Prostate gland (tissue), 2 donors: ENCODE measurements around the gene MEMO1. TPM values are rescaled to one million over a fixed set of nuclear protein-coding genes. Genes with fewer than 3 reads are reported as not detected.
"Not testable (repeated sequence)": the region's sequence is repeated elsewhere in the genome, so short reads cannot be mapped to it uniquely, and the experiment has no call there.

Experiments
- DNase-seq: peaks from one replicate; pipeline ENCODE4 v3.0.0-alpha.2; 2019; ENCODE audit warnings: low spot score
- H3K27ac ChIP-seq, 2 donors: fragments of 200-600 bp; sonication (generic); 2 replicates each; pipeline ENCODE4 v1.5.1; 2017 to 2019
- H3K27me3 ChIP-seq: fragments of 200-600 bp; sonication (generic); replicated peaks from 2 replicates; pipeline ENCODE4 v1.5.1; 2019; ENCODE audit not compliant: insufficient read depth
- H3K36me3 ChIP-seq, 2 donors: fragments of 200-600 bp; sonication (generic); 1 replicate in 1 of 2; 2 replicates in 1 of 2; pipeline versions ENCODE4 v1.5.1 to v1.8.1; 2017 to 2019
- H3K4me1 ChIP-seq: fragments of 200-600 bp; sonication (generic); replicated peaks from 2 replicates; pipeline ENCODE4 v1.5.1; 2019
- H3K4me3 ChIP-seq, 2 donors: fragments of 200-600 bp; sonication (generic); 2 replicates each; pipeline ENCODE4 v1.5.1; 2017 to 2019
- H3K9me3 ChIP-seq: fragments of 200-600 bp; sonication (generic); 2 replicates; pipeline ENCODE4 v1.5.1; 2017
- CTCF ChIP-seq, 4 experiments: fragments of 200-600 bp in 2 of 4; fragments of 450-650 bp in 2 of 4; sonication (generic) in 2 of 4; IDR thresholded peaks; 1 replicate in 3 of 4; 2 replicates in 1 of 4; pipeline ENCODE4 v1.5.1; 2016 to 2019; ENCODE audit warnings: antibody characterized with exemption in 4 of 4, mild to moderate bottlenecking in 2 of 4, moderate library complexity in 2 of 4
- POLR2A ChIP-seq: fragments of 450-650 bp; IDR thresholded peaks from one replicate; pipeline ENCODE4 v1.6.1; 2016; ENCODE audit warnings: antibody characterized with exemption, mild to moderate bottlenecking
- POLR2AphosphoS5 ChIP-seq: sonication (generic); formaldehyde crosslinking; IDR thresholded peaks from one replicate; pipeline ENCODE4 v1.6.1; 2017; ENCODE audit warnings: antibody characterized with exemption
- WGBS: methylation state at CpG from one replicate; pipeline ENCODE4 v1.1.5; 2018; 5-methylcytosine and 5-hydroxymethylcytosine counted together
- intact Hi-C: fragments of 100-400 bp; cut with DNase I; formaldehyde crosslinking; loops from one replicate; pipeline ENCODE4 v1.14.2; 2022
- total RNA-seq, 2 donors: library from RNA; depleted of rRNA; stranded (reverse); fragments of >200 nt; gene quantifications; one replicate each; pipeline ENCODE4 v1.1.0, GENCODE V29; 2016

The MEMO1 gene
- total RNA-seq, 2 donors from 2014 or later, result 25.7 to 38.7 TPM

GRCh38 chr2:31901900-31902299, 108.9 kb downstream of the MEMO1 start:
- Histone ChIP-seq H3K36me3 (no peaks in the 10 kb centered on the region), H3K27me3 (no peaks in the 10 kb centered on the region), H3K4me1 (no peaks in the 10 kb centered on the region), H3K9me3 (no peaks in the 10 kb centered on the region), H3K27ac (no peak overlapping the region), H3K4me3 (no peak overlapping the region)
- TF ChIP-seq POLR2A (no peak), POLR2AphosphoS5 (no peak), CTCF (IDR thresholded peaks at IDR 0.05) (no peak)
- WGBS, result 90% methylated on average over 2 of the region's 2 CpGs
- intact Hi-C loops, result no loop called here
- no peak for DNase-seq

DNA sequence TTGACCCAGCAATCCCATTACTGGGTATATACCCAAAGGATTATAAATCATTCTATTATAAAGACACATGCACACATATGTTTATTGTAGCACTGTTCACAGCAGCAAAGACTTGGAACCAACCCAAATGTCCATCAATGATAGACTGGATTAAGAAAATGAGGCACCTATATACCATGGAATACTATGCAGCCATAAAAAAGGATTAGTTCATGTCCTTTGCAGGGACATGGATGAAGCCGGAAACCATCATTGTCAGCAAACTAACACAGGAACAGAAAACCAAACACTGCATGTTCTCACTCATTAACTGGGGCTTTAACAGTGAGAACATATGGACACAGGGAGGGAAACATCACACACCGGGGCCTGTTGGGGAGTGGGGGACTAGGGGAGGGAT, 110.7 kb downstream of the MEMO1 start:
- H3K4me1 ChIP-seq, DNase-seq, H3K4me3 ChIP-seq, intact Hi-C loops, H3K27me3 ChIP-seq, H3K27ac ChIP-seq, H3K36me3 ChIP-seq, H3K9me3 ChIP-seq: not testable (repeated sequence)
- WGBS, result 98% methylated on average over 2 of the region's 2 CpGs

DNA sequence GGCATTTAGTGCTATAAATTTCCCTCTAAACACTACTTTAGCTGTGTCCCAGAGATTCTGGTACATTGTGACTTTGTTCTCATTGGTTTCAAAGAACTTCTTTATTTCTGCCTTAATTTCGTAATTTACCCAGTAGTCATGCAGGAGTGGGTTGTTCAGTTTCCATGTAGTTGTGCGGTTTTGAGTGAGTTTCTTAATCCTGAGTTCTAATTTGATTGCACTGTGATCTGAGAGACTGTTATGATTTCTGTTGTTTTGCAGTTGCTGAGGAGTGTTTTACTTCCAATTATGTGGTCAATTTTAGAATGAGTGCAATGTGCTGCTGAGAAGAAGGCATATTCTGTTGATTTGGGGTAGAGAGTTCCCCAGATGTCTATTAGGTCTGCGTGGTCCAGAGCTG, 112.5 kb downstream of the MEMO1 start:
- H3K9me3 ChIP-seq, H3K4me3 ChIP-seq, DNase-seq, H3K27me3 ChIP-seq, intact Hi-C loops, H3K36me3 ChIP-seq, H3K27ac ChIP-seq, H3K4me1 ChIP-seq: not testable (repeated sequence)
- 99% methylated on average over 3 of the region's 3 CpGs for WGBS

DNA sequence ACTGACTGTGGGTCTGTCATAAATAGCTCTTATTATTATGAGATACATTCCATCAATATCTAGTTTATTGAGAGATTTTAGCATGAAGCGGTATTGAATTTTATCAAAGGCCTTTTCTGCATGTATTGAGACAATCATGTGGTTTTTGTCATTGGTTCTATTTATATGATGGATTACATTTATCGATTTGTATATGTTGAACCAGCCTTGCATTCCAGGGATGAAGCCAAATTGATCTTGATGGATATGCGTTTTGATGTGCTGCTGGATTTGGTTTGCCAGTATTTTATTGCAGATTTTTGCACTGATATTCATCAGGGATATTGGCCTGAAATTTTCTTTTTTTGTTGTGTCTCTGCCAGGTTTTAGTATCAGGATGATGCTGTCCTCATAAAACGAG, 113.5 kb downstream of the MEMO1 start:
- H3K9me3 ChIP-seq, H3K27me3 ChIP-seq, H3K4me3 ChIP-seq, H3K36me3 ChIP-seq, H3K27ac ChIP-seq, H3K4me1 ChIP-seq, DNase-seq, intact Hi-C loops: not testable (repeated sequence)
- WGBS, result 93% methylated on average over 4 of the region's 4 CpGs

DNA sequence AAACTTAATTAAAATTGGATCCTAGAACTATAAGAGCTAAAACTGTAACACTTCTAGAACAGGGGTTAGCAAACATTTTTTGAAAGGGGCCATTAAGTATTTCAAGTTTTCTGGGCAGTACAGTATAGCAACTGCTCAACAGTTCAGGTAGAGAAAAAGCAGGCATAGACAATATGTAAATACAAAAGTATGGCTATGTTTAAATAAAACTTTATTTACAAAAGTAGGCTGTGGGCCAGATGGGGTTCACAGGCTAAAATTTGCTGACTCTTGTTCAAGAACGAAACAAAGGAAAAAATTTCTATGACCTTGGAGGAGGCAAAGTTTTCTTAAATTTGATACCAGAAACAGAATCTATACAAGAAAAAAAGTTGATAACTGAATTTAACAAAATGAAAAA, 114.5 kb downstream of the MEMO1 start:
- TF ChIP-seq POLR2AphosphoS5 (no peak), POLR2A (no peak), CTCF (IDR thresholded peaks at IDR 0.05) (no peak)
- H3K36me3 ChIP-seq, result no peaks in the 10 kb centered on the region
- WGBS, result 95% methylated on average over 1 of the region's 1 CpG
- no peak for DNase-seq
- H3K4me1 ChIP-seq, result no peaks in the 10 kb centered on the region
- no peaks in the 10 kb centered on the region for H3K27me3 ChIP-seq
- no peaks in the 10 kb centered on the region for H3K9me3 ChIP-seq
- no peak overlapping the region for H3K27ac ChIP-seq
- intact Hi-C loops, result no loop called here
- H3K4me3 ChIP-seq, result no peak overlapping the region

DNA sequence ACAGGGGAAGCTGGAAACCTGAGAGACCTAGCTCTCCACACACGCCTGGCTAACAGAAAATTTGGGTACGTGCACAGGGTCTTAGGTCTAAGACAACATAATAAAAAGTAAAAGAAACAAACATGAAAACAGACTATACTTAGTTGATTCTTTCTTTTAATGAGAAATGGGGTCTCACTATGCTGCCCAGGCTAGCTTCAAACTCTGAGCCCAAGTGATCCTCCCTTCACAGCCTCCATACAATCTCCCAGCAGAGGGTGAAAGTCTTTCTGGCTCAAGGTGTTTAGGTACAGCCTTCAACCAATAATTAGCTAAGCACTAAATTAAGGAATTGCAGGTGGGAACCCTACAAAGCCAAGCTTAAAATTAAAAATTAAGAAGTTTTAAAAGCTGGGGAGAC, 116.2 kb downstream of the MEMO1 start:
- Histone ChIP-seq H3K4me3 (no peak overlapping the region), H3K4me1 (no peaks in the 10 kb centered on the region), H3K9me3 (no peaks in the 10 kb centered on the region), H3K27me3 (no peaks in the 10 kb centered on the region), H3K36me3 (no peaks in the 10 kb centered on the region), H3K27ac (no peak overlapping the region)
- DNase-seq, result no peak
- 98% methylated on average over 2 of the region's 2 CpGs for WGBS
- no peak for TF ChIP-seq CTCF (IDR thresholded peaks at IDR 0.05)
- intact Hi-C loops, result no loop called here

GRCh38 chr2:31893094-31893493, 117.7 kb downstream of the MEMO1 start:
- no peak for DNase-seq
- H3K4me3 ChIP-seq, result no peak overlapping the region
- TF ChIP-seq CTCF (IDR thresholded peaks at IDR 0.05) (no peak), POLR2A (no peak), POLR2AphosphoS5 (no peak)
- intact Hi-C loops, result no loop called here
- H3K27me3 ChIP-seq, result no peaks in the 10 kb centered on the region
- no peak overlapping the region for H3K27ac ChIP-seq
- H3K4me1 ChIP-seq, result no peaks in the 10 kb centered on the region
- no peaks in the 10 kb centered on the region for H3K36me3 ChIP-seq
- WGBS, result 76% methylated on average over 1 of the region's 1 CpG
- H3K9me3 ChIP-seq, result no peaks in the 10 kb centered on the region
